H9 (cell line): ENCODE data around the gene TEX53. TPM values are rescaled to one million over a fixed set of nuclear protein-coding genes. Genes with fewer than 3 reads are reported as not detected.

Experiments used
- DNase-seq: peaks from one replicate; pipeline ENCODE4 v3.0.0-alpha.2; 2017
- H2AFZ ChIP-seq: one replicate; pipeline ENCODE4 v1.6.1; 2013; ENCODE audit warnings: mild to moderate bottlenecking, low read length, control low read depth, moderate library complexity
- H2AK5ac ChIP-seq: 2 replicates; pipeline ENCODE4 v1.6.1; 2013; ENCODE audit warnings: low read length, control low read depth, mixed read lengths; ENCODE audit not compliant: insufficient read length
- H2BK120ac ChIP-seq: one replicate; pipeline ENCODE4 v1.6.1; 2013; ENCODE audit warnings: low read depth, mild to moderate bottlenecking, low read length, control low read depth, inconsistent platforms; ENCODE audit not compliant: poor library complexity, severe bottlenecking
- H2BK12ac ChIP-seq: 2 replicates; pipeline ENCODE4 v1.6.1; 2013; ENCODE audit warnings: low read length, control low read depth, mixed read lengths, low read depth; ENCODE audit not compliant: insufficient read length
- H2BK15ac ChIP-seq: 2 replicates; pipeline ENCODE4 v1.6.1; 2013; ENCODE audit warnings: low read depth, low read length, control low read depth
- H2BK20ac ChIP-seq: one replicate; pipeline ENCODE4 v1.6.1; 2013; ENCODE audit warnings: low read depth, mild to moderate bottlenecking, low read length, control low read depth, inconsistent platforms; ENCODE audit not compliant: poor library complexity, severe bottlenecking
- H2BK5ac ChIP-seq: 2 replicates; pipeline ENCODE4 v1.6.1; 2013; ENCODE audit warnings: low read length, control low read depth, mixed read lengths; ENCODE audit not compliant: insufficient read length
- H3K14ac ChIP-seq: 2 replicates; pipeline ENCODE4 v1.6.1; 2013; ENCODE audit warnings: low read length, control low read depth; ENCODE audit not compliant: insufficient read depth
- H3K18ac ChIP-seq: 2 replicates; pipeline ENCODE4 v1.6.1; 2013; ENCODE audit warnings: low read depth, mild to moderate bottlenecking, mixed read lengths, low read length, control low read depth; ENCODE audit not compliant: insufficient read length
- H3K23ac ChIP-seq: 2 replicates; pipeline ENCODE4 v1.6.1; 2013; ENCODE audit warnings: low read length, control low read depth, mixed read lengths, low read depth; ENCODE audit not compliant: insufficient read length
- H3K23me2 ChIP-seq: 2 replicates; pipeline ENCODE4 v1.6.1; 2013; ENCODE audit warnings: low read depth, mild to moderate bottlenecking, mixed read lengths, low read length, control low read depth; ENCODE audit not compliant: insufficient read length, poor library complexity, severe bottlenecking
- H3K27ac ChIP-seq: 2 replicates; pipeline ENCODE4 v1.5.1; 2013; ENCODE audit warnings: low read length, control low read depth, mixed read lengths, low read depth; ENCODE audit not compliant: insufficient read length
- H3K27me3 ChIP-seq: 2 replicates; pipeline ENCODE4 v1.6.1; 2013; ENCODE audit warnings: low read length, control low read depth, inconsistent platforms; ENCODE audit not compliant: insufficient read depth
- H3K4ac ChIP-seq: 2 replicates; pipeline ENCODE4 v1.6.1; 2013; ENCODE audit warnings: low read depth, mild to moderate bottlenecking, control low read depth, inconsistent platforms, low read length, moderate library complexity
- H3K4me1 ChIP-seq: 2 replicates; pipeline ENCODE4 v1.6.1; 2013; ENCODE audit warnings: low read length, control low read depth, inconsistent platforms; ENCODE audit not compliant: insufficient read depth
- H3K4me2 ChIP-seq: 2 replicates; pipeline ENCODE4 v1.6.1; 2013; ENCODE audit warnings: low read length, control low read depth, mixed read lengths; ENCODE audit not compliant: insufficient read length, insufficient read depth
- H3K56ac ChIP-seq: 2 replicates; pipeline ENCODE4 v1.6.1; 2013; ENCODE audit warnings: low read depth, mild to moderate bottlenecking, mixed read lengths, low read length, control low read depth; ENCODE audit not compliant: insufficient read length
- H3K79me1 ChIP-seq: 2 replicates; pipeline ENCODE4 v1.6.1; 2013; ENCODE audit warnings: low read depth, mild to moderate bottlenecking, moderate library complexity, low read length, control low read depth, inconsistent platforms; ENCODE audit not compliant: insufficient read depth, poor library complexity, severe bottlenecking
- H3K79me2 ChIP-seq: 2 replicates; pipeline ENCODE4 v1.6.1; 2013; ENCODE audit warnings: low read length, control low read depth, inconsistent platforms; ENCODE audit not compliant: insufficient read depth
- H3K9ac ChIP-seq: 2 replicates; pipeline ENCODE4 v1.6.1; 2013; ENCODE audit warnings: low read length, control low read depth, mixed read lengths; ENCODE audit not compliant: insufficient read length; ENCODE audit errors: extremely low read depth
- H3K9me3 ChIP-seq: one replicate; pipeline ENCODE4 v1.6.1; 2013; ENCODE audit warnings: low read depth, low read length, inconsistent platforms; ENCODE audit not compliant: control insufficient read depth
- H3T11ph ChIP-seq: one replicate; pipeline ENCODE4 v1.6.1; 2013; ENCODE audit warnings: mild to moderate bottlenecking, low read length, control low read depth, inconsistent platforms
- H4K20me1 ChIP-seq: one replicate; pipeline ENCODE4 v1.6.1; 2013; ENCODE audit not compliant: control insufficient read depth, insufficient read length, insufficient read depth
- H4K5ac ChIP-seq: 2 replicates; pipeline ENCODE4 v1.6.1; 2013; ENCODE audit warnings: low read depth, mild to moderate bottlenecking, mixed read lengths, low read length, control low read depth; ENCODE audit not compliant: insufficient read length
- H4K8ac ChIP-seq: replicated peaks from 2 replicates; pipeline ENCODE4 v1.6.1; 2013; ENCODE audit warnings: low read length, control low read depth, mixed read lengths, low read depth; ENCODE audit not compliant: insufficient read length
- H4K91ac ChIP-seq: 2 replicates; pipeline ENCODE4 v1.6.1; 2013; ENCODE audit warnings: low read depth, mild to moderate bottlenecking, moderate library complexity, mixed read lengths, low read length, control low read depth; ENCODE audit not compliant: insufficient read length
- H3K27ac Mint-ChIP-seq, 3 experiments: 2 replicates in 2 of 3; 3 replicates in 1 of 3; pipeline ENCODE4 v1.8.0; 2020 to 2021; ENCODE audit warnings: mixed read lengths in 3 of 3, mild to moderate bottlenecking in 1 of 3, moderate library complexity in 1 of 3
- H3K27me3 Mint-ChIP-seq: 2 replicates; pipeline ENCODE4 v1.8.0; 2021; ENCODE audit warnings: low read depth, mild to moderate bottlenecking, moderate library complexity, mixed read lengths
- H3K36me3 Mint-ChIP-seq, 3 experiments: 2 replicates in 2 of 3; 3 replicates in 1 of 3; pipeline ENCODE4 v1.8.0; 2020 to 2021; ENCODE audit warnings: low read depth in 3 of 3, mixed read lengths in 3 of 3; ENCODE audit not compliant: insufficient read depth in 1 of 3
- H3K4me1 Mint-ChIP-seq, 2 experiments: 2 replicates each; pipeline ENCODE4 v1.8.0; 2020; ENCODE audit warnings: mixed read lengths in 2 of 2
- H3K4me3 Mint-ChIP-seq, 2 experiments: 2 replicates in 1 of 2; 3 replicates in 1 of 2; pipeline ENCODE4 v1.8.0; 2020 to 2021; ENCODE audit warnings: mild to moderate bottlenecking in 2 of 2, mixed read lengths in 2 of 2, moderate library complexity in 1 of 2
- H3K9me3 Mint-ChIP-seq, 2 experiments: 2 replicates in 1 of 2; 3 replicates in 1 of 2; pipeline ENCODE4 v1.8.0; 2020; ENCODE audit warnings: mild to moderate bottlenecking in 2 of 2, mixed read lengths in 2 of 2, moderate library complexity in 1 of 2
- WGBS: extraction: QIAGEN DNeasy Blood & Tissue Kit; methylation state at CpG from one replicate; pipeline ENCODE4 v1.1.7; 2013; ENCODE audit warnings: missing lambda C conversion rate, low lambda C conversion rate, mixed read lengths; ENCODE audit not compliant: insufficient read length; ENCODE audit errors: extremely low coverage; 5-methylcytosine and 5-hydroxymethylcytosine counted together
- total RNA-seq: library from RNA; stranded (reverse); gene quantifications from 2 replicates; pipeline ENCODE4 v1.2.1, GENCODE V29; 2021
- TF ChIP-seq, protein P1 (sequence below): fragments of 200-600 bp; sonication (generic); conservative IDR thresholded peaks from 3 replicates; pipeline ENCODE4 v1.8.0; 2021; ENCODE audit warnings: antibody characterized with exemption, mild to moderate bottlenecking

TEX53 gene
- total RNA-seq, 1 experiment from 2014 or later, result not detected

DNA sequence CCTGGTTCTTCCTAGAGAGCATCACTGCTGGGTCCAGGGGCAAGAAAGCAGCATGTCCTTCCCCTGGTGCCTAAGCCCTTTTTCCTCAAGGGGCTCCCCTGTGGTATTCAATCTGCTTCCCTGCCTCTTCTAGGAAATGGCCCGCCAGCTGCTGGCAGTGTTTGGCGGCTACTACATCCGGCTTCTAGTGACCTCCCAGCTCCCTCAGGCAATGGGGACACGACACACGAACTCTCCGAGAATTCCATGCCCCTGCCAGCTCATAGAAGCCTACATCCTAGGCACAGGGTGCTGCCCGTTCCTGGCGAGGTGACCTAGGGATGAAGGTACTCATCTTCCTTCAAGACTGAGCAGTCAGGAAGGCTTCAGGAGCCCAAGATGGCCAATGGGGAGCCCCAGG, 14.6 kb downstream of the TEX53 start:
- Histone ChIP-seq H2BK5ac (no peak overlapping the region), H3K9ac (no peak overlapping the region), H2AK5ac (no peak overlapping the region), H2BK12ac (no peak overlapping the region), H2AFZ (no peak overlapping the region), H4K5ac (no peak overlapping the region), H2BK15ac (no peak overlapping the region), H3K18ac (no peak overlapping the region), H3K9me3 (no peaks in the 10 kb centered on the region), H3K4me2 (no peak overlapping the region), H4K8ac (no peak overlapping the region), H3K4me1 (no peaks in the 10 kb centered on the region), H3K27me3 (no peaks in the 10 kb centered on the region), H3K23me2 (no peaks in the 10 kb centered on the region), H4K20me1 (no peaks in the 10 kb centered on the region), H4K91ac (no peak overlapping the region), H2BK120ac (no peak overlapping the region), H3K4ac (no peak overlapping the region), H3T11ph (no peak overlapping the region), H2BK20ac (no peak overlapping the region), H3K23ac (no peak overlapping the region), H3K79me1 (no peaks in the 10 kb centered on the region), H3K56ac (no peak overlapping the region), H3K14ac (no peak overlapping the region), H3K79me2 (no peaks in the 10 kb centered on the region), H3K27ac (no peak overlapping the region)
- no peak overlapping the region for H3K27ac Mint-ChIP-seq
- no peak for DNase-seq
- peaks cover 23 to 39% (median 30%) of the 10 kb centered on the region in 3 experiments for H3K36me3 Mint-ChIP-seq
- H3K27me3 Mint-ChIP-seq, result no peaks in the 10 kb centered on the region
- H3K4me1 Mint-ChIP-seq, result no peaks in the 10 kb centered on the region
- peaks cover 2 to 4% of the 10 kb centered on the region in 2 experiments; a peak in 2 of 5 replicates for H3K9me3 Mint-ChIP-seq
- no CpG with 5 or more reads among the region's 8 CpGs for WGBS
- TF ChIP-seq, protein P1, sequence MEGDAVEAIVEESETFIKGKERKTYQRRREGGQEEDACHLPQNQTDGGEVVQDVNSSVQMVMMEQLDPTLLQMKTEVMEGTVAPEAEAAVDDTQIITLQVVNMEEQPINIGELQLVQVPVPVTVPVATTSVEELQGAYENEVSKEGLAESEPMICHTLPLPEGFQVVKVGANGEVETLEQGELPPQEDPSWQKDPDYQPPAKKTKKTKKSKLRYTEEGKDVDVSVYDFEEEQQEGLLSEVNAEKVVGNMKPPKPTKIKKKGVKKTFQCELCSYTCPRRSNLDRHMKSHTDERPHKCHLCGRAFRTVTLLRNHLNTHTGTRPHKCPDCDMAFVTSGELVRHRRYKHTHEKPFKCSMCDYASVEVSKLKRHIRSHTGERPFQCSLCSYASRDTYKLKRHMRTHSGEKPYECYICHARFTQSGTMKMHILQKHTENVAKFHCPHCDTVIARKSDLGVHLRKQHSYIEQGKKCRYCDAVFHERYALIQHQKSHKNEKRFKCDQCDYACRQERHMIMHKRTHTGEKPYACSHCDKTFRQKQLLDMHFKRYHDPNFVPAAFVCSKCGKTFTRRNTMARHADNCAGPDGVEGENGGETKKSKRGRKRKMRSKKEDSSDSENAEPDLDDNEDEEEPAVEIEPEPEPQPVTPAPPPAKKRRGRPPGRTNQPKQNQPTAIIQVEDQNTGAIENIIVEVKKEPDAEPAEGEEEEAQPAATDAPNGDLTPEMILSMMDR, result no peak
- no peak overlapping the region for H3K4me3 Mint-ChIP-seq
